Suprapubic skin (tissue), 4 donors: ENCODE measurements around the gene CSF1R. TPM values are rescaled to one million over a fixed set of nuclear protein-coding genes. Genes with fewer than 3 reads are reported as not detected.

Experiments used
- DNase-seq, 2 donors: peaks; one replicate each; pipeline ENCODE4 v3.0.0-alpha.2; 2019; ENCODE audit warnings: low spot score in 2 of 2
- H3K27ac ChIP-seq: fragments of 200-600 bp; sonication (generic); one replicate; pipeline ENCODE4 v1.5.1; 2019
- H3K27me3 ChIP-seq: fragments of 200-600 bp; sonication (generic); one replicate; pipeline ENCODE4 v1.5.1; 2019
- H3K36me3 ChIP-seq: fragments of 200-600 bp; sonication (generic); one replicate; pipeline ENCODE4 v1.5.1; 2019
- H3K4me1 ChIP-seq: fragments of 200-600 bp; sonication (generic); one replicate; pipeline ENCODE4 v1.5.1; 2019
- H3K4me3 ChIP-seq: fragments of 200-600 bp; sonication (generic); one replicate; pipeline ENCODE4 v1.5.1; 2019; ENCODE audit warnings: mild to moderate bottlenecking
- H3K9me3 ChIP-seq: fragments of 200-600 bp; sonication (generic); one replicate; pipeline ENCODE4 v1.5.1; 2019
- CTCF ChIP-seq, 2 donors: fragments of 200-600 bp in 1 of 2; fragments of 450-650 bp in 1 of 2; sonication (generic) in 1 of 2; IDR thresholded peaks; one replicate each; pipeline ENCODE4 v1.5.1; 2016 to 2019; ENCODE audit warnings: antibody characterized with exemption in 2 of 2, mild to moderate bottlenecking in 1 of 2, moderate library complexity in 1 of 2
- EP300 ChIP-seq: sonication (generic); formaldehyde crosslinking; IDR thresholded peaks from one replicate; pipeline ENCODE4 v1.6.1; 2017; ENCODE audit warnings: antibody characterized with exemption
- POLR2A ChIP-seq, 2 donors: fragments of 450-650 bp; IDR thresholded peaks; one replicate each; pipeline ENCODE4 v1.6.1; 2017; ENCODE audit warnings: antibody characterized with exemption in 2 of 2, mild to moderate bottlenecking in 2 of 2, moderate library complexity in 2 of 2
- POLR2AphosphoS5 ChIP-seq, 3 donors: sonication (generic); formaldehyde crosslinking; IDR thresholded peaks; one replicate each; pipeline ENCODE4 v1.6.1; 2017; ENCODE audit warnings: antibody characterized with exemption in 3 of 3
- WGBS: methylation state at CpG from one replicate; pipeline ENCODE4 v1.1.5; 2018; 5-methylcytosine and 5-hydroxymethylcytosine counted together
- total RNA-seq, 4 donors: library from RNA; depleted of rRNA; stranded (reverse); fragments of >200 nt; gene quantifications; one replicate each; pipeline ENCODE4 v1.1.0, GENCODE V29; 2016

CSF1R gene
- total RNA-seq, 4 donors from 2014 or later: 9.9 to 39.7 (median 19.7) TPM

GRCh38 chr5:150106674-150107426, 20.5 kb upstream of the CSF1R start:
- H3K27ac ChIP-seq: no peak overlapping the region
- DNase-seq: no peak
- WGBS: 76% methylated on average over 4 of the region's 4 CpGs

GRCh38 chr5:150105928-150106615, 19.7 kb upstream of the CSF1R start:
- peaks cover 5% of the 10 kb centered on the region for H3K4me1 ChIP-seq
- H3K9me3 ChIP-seq: no peaks in the 10 kb centered on the region
- no peak overlapping the region for H3K27ac ChIP-seq
- H3K4me3 ChIP-seq: no peak overlapping the region
- DNase-seq: peak in 1 of 2 donors; percentile 58
- no peaks in the 10 kb centered on the region for H3K36me3 ChIP-seq
- H3K27me3 ChIP-seq: no peaks in the 10 kb centered on the region
- 89% methylated on average over 6 of the region's 7 CpGs for WGBS
- no peak for TF ChIP-seq POLR2A (IDR thresholded peaks at IDR 0.05)
- no peak for TF ChIP-seq EP300
- no peak for TF ChIP-seq POLR2AphosphoS5 (IDR thresholded peaks at IDR 0.05)
- TF ChIP-seq CTCF (IDR thresholded peaks at IDR 0.05): no peak

More at GRCh38 chr5:150106674-150107426, 20.5 kb upstream of the CSF1R start:
- Histone ChIP-seq H3K4me1 (peaks cover 5% of the 10 kb centered on the region), H3K36me3 (no peaks in the 10 kb centered on the region), H3K9me3 (no peaks in the 10 kb centered on the region), H3K27me3 (no peaks in the 10 kb centered on the region), H3K4me3 (no peak overlapping the region)
- TF ChIP-seq POLR2A (IDR thresholded peaks at IDR 0.05) (no peak), EP300 (no peak), POLR2AphosphoS5 (IDR thresholded peaks at IDR 0.05) (no peak), CTCF (IDR thresholded peaks at IDR 0.05) (no peak)

DNA sequence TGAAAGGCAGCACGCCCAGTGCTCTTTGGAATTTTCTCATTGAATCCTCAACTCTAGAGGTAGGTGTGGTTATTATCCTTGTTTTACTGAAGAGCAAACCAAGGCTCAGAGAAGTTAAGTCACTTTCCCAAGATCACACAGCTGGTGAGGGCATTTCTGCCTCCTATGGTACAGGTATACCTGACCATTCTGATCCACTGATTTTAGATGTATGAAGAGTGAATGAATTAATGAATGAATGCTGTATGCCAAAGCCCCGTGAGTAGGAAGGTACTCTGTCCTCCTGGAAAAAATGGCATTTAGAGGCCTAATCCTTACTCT, 18.2 kb upstream of the CSF1R start:
- H3K27ac ChIP-seq: no peak overlapping the region
- DNase-seq: no peak
- 94% methylated on average over 2 of the region's 2 CpGs for WGBS
- no peak overlapping the region for H3K4me3 ChIP-seq
- no peaks in the 10 kb centered on the region for H3K36me3 ChIP-seq
- TF ChIP-seq POLR2A (IDR thresholded peaks at IDR 0.05) (no peak), EP300 (no peak), CTCF (IDR thresholded peaks at IDR 0.05) (no peak), POLR2AphosphoS5 (IDR thresholded peaks at IDR 0.05) (no peak)
- no peaks in the 10 kb centered on the region for H3K9me3 ChIP-seq
- H3K27me3 ChIP-seq: no peaks in the 10 kb centered on the region
- peaks cover 5% of the 10 kb centered on the region for H3K4me1 ChIP-seq

DNA sequence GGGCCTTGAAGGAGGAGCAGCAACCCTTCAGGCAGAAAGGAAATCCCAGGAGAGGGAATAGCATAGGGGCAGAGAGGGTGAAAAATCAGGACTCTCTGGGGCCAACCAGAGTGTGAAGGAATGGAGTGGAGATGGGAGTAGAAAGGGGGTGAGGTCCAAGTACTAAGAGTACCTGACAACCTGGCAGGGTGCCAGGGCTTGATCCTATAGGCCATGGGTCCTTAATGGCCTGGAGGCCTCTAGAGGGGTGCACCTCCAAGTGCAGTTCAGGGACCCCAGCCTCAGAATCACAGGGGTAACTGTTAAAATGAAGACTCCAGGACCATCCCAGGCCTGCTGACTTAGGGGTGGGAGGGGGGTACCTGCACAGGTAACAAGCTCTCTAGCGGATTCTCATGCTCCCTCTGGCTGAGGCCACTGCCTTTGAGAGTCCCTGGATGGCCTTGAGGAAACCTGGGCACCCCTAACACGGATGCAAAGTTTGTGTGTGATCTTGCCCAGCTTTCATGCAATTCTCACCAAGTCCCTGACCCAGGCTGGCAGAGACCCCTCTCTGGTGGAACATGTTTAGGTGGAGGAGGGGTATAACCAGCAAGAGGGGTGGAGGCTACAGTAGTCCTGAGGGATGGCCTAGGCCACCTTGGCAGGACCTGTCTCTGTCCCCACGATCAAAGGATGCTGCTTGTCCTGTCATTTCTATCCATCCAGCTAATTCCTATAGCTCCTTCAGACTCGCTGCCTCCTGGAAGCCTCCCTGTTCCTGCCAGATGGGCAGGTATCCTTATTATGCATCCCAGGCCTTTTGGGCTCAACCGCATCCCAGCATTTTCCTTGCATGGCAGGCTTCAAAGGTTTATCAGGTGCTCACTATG, 17.6 kb upstream of the CSF1R start:
- Histone ChIP-seq H3K27ac (no peak overlapping the region), H3K4me3 (no peak overlapping the region), H3K27me3 (no peaks in the 10 kb centered on the region), H3K4me1 (peaks cover 5% of the 10 kb centered on the region), H3K36me3 (no peaks in the 10 kb centered on the region), H3K9me3 (no peaks in the 10 kb centered on the region)
- WGBS: 94% methylated on average over 5 of the region's 5 CpGs
- DNase-seq: peak in 1 of 2 donors; percentile 72
- TF ChIP-seq POLR2A (IDR thresholded peaks at IDR 0.05) (no peak), CTCF (IDR thresholded peaks at IDR 0.05) (no peak), EP300 (no peak), POLR2AphosphoS5 (IDR thresholded peaks at IDR 0.05) (no peak)
